ENCODE measurements around the gene ITGBL1.

Gene ITGBL1

GRCh38 chr13:101425156-101425471 is 27.4 kb upstream of the ITGBL1 start:
- ChIA-PET CTCF (no interaction called here), POLR2A (ENCODE audit: low non-redundant PET) (no interaction called here)
- DNase-seq (ENCODE audit: low spot score), result no peak
- no peak for TF ChIP-seq CTCF (conservative IDR thresholded peaks at IDR 0.05; ENCODE audit: low read depth)
- no peak overlapping the region for H3K27ac ChIP-seq

DNA sequence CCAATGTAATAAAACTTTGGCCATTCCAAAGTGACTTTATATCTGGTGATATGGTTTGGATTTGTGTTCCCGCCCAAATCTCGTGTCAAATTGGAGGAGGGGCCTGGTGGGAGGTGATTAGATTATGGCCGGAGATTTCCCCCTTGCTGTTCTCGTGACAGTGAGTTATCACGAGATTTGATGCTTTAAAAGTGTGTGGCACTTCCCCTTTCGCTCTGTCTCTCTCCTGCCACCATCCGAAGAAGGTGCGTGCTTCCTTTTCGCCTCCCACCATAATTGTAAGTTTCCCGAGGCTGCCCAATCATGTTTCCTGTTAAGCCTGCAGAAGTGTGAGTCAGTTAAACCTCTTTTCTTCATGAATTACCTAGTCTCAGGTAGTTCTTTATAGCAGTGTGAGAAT is 26.9 kb upstream of the ITGBL1 start:
- H3K27ac ChIP-seq, result no peak overlapping the region
- DNase-seq (ENCODE audit: low spot score), result no peak
- no peak for TF ChIP-seq CTCF (conservative IDR thresholded peaks at IDR 0.05; ENCODE audit: low read depth)
- ChIA-PET CTCF (no interaction called here), POLR2A (ENCODE audit: low non-redundant PET) (no interaction called here)

- CTCF ChIA-PET, result interaction anchor here (0.5 kb wide), 1 partner anchor 1684 kb away, joined by 5 read pairs; no protein-coding TSS in a partner anchor
- no peak for DNase-seq (ENCODE audit: low spot score)
- no peak for TF ChIP-seq CTCF (conservative IDR thresholded peaks at IDR 0.05; ENCODE audit: low read depth)
- no peak overlapping the region for H3K27ac ChIP-seq
- POLR2A ChIA-PET (ENCODE audit: low non-redundant PET), result no interaction called here
These were observed 22.7 kb upstream of the ITGBL1 start for GRCh38 chr13:101429733-101430132.

DNA sequence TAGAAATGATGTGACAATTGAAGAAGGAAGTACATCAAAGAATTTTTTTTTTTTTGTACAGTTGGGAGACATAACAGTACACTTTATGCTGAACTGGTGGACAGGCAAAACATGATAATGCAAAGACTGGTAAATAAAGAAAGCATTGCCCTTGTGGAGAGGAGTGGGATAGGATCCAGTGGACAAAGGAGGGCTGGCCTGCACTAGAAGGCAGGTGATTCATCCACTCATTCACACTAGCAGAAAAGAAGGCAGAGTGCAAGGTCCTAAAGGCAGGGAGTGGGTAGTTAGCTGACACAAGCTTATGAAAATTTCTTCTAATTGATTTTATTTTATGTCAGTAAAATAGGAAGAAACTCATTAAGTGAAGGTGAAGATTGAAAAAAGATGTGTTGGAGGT is 18.6 kb upstream of the ITGBL1 start:
- H3K27ac ChIP-seq, result no peak overlapping the region
- ChIA-PET POLR2A (ENCODE audit: low non-redundant PET) (no interaction called here), CTCF (no interaction called here)
- TF ChIP-seq CTCF (conservative IDR thresholded peaks at IDR 0.05; ENCODE audit: low read depth), result no peak
- DNase-seq (ENCODE audit: low spot score), result no peak

- ChIA-PET POLR2A (ENCODE audit: low non-redundant PET) (no interaction called here), CTCF (interaction anchor here (0.7 kb wide), 1 partner anchor 861 kb away, joined by 4 read pairs; no protein-coding TSS in a partner anchor)
- H3K27ac ChIP-seq, result no peak overlapping the region
- no peak for TF ChIP-seq CTCF (conservative IDR thresholded peaks at IDR 0.05; ENCODE audit: low read depth)
- DNase-seq (ENCODE audit: low spot score), result no peak
These were observed 18.0 kb upstream of the ITGBL1 start for GRCh38 chr13:101434486-101434885.

DNA sequence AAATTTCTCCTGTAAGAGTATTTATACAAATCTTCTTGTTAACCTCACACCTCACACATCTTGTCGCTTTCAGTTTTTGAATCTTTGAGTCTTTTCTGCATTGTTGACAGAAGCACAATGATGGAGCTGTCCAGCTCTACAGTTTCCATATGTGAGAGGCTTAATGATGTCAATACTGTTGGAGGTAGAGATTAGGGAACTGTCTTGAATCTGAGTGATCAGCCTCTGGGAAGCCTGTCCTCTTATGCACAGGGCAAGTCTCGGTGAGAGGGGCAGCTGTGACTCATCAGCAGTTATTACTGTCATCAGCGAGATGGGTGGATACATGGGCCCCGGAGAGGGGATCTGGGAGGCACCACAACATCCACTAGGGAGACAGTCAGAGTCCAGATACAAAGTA is 4.6 kb upstream of the ITGBL1 start:
- no peak overlapping the region for H3K27ac ChIP-seq
- TF ChIP-seq CTCF (conservative IDR thresholded peaks at IDR 0.05; ENCODE audit: low read depth), result no peak
- ChIA-PET CTCF (no interaction called here), POLR2A (ENCODE audit: low non-redundant PET) (no interaction called here)
- DNase-seq (ENCODE audit: low spot score), result no peak

All from RWPE1 (cell line).